Stimulated activated CD8-positive, alpha-beta memory T cell treated with anti-CD3 and anti-CD28 coated beads, Interleukin-15, amount 100 ng/mL, for 1 hour (primary cell): ENCODE measurements around the gene COMMD8.

ENCODE experiments used
- DNase-seq: peaks from one replicate; pipeline ENCODE4 v3.0.0-alpha.2; 2020; ENCODE audit warnings: low read depth

COMMD8 gene

GRCh38 chr4:47471591-47471990, 8.1 kb upstream of the COMMD8 start:
- no peak for DNase-seq

- no peak for DNase-seq
These were observed 7.6 kb upstream of the COMMD8 start for GRCh38 chr4:47471064-47471463.

GRCh38 chr4:47469951-47470350, 6.4 kb upstream of the COMMD8 start:
- no peak for DNase-seq

GRCh38 chr4:47468706-47469365, 5.3 kb upstream of the COMMD8 start:
- DNase-seq, result no peak

- DNase-seq, result no peak
These were observed 2.7 kb upstream of the COMMD8 start for GRCh38 chr4:47466056-47466785.

GRCh38 chr4:47465004-47465403, 1.5 kb upstream of the COMMD8 start:
- no peak for DNase-seq

- DNase-seq, result no peak
These were observed 685 bp downstream of the COMMD8 start for GRCh38 chr4:47462799-47463234.

- no peak for DNase-seq
These were observed 11.8 kb downstream of the COMMD8 start for GRCh38 chr4:47451657-47452056.

- DNase-seq, result no peak
These were observed 19.5 kb downstream of the COMMD8 start for GRCh38 chr4:47444031-47444430.

- DNase-seq, result no peak
These were observed 20.5 kb downstream of the COMMD8 start for GRCh38 chr4:47442980-47443379.

GRCh38 chr4:47434931-47435330, 28.6 kb downstream of the COMMD8 start:
- DNase-seq, result no peak

GRCh38 chr4:47432749-47433148, 30.8 kb downstream of the COMMD8 start:
- no peak for DNase-seq

GRCh38 chr4:47427935-47428334, 35.6 kb downstream of the COMMD8 start:
- no peak for DNase-seq

GRCh38 chr4:47425628-47426027, 37.9 kb downstream of the COMMD8 start:
- no peak for DNase-seq

GRCh38 chr4:47419296-47419695, 44.2 kb downstream of the COMMD8 start:
- no peak for DNase-seq

GRCh38 chr4:47418147-47418546, 45.4 kb downstream of the COMMD8 start:
- DNase-seq, result no peak

- DNase-seq, result no peak
These were observed 47.8 kb downstream of the COMMD8 start for GRCh38 chr4:47415719-47416118.

- no peak for DNase-seq
These were observed 50.0 kb downstream of the COMMD8 start for GRCh38 chr4:47413521-47413920.

GRCh38 chr4:47410271-47410670, 53.2 kb downstream of the COMMD8 start:
- no peak for DNase-seq

GRCh38 chr4:47406408-47406807, 57.1 kb downstream of the COMMD8 start:
- DNase-seq, result no peak
